ENCODE results near the gene KIF6.

KIF6 gene

GRCh38 chr6:39416728-39417127 lies 308.5 kb downstream of the KIF6 start:
- no peak for DNase-seq (ENCODE audit: low spot score)

DNA sequence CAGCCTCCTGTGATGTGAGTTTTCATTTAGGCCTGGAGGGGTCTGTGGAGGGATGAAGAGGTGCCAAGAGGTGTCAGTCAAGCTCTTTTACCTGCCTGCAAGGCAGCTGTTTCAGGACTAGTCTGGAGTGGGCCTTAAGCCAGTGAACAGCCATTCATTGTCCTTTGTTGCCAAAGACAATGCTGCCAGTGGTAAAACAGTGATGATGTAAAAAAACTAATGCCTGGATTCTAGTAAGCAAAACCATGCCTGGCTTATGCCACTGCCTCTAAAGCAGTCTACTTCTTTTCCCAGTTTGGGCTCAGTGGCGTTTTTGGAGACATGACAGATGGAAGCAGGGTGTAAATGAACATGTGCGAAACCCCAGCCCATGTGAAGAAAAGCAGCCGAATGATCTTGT lies 309.2 kb downstream of the KIF6 start:
- DNase-seq (ENCODE audit: low spot score), result no peak

GRCh38 chr6:39415482-39415881 lies 309.7 kb downstream of the KIF6 start:
- no peak for DNase-seq (ENCODE audit: low spot score)

GRCh38 chr6:39411465-39411864 lies 313.7 kb downstream of the KIF6 start:
- no peak for DNase-seq (ENCODE audit: low spot score)

GRCh38 chr6:39411001-39411400 lies 314.2 kb downstream of the KIF6 start:
- DNase-seq (ENCODE audit: low spot score), result no peak

DNA sequence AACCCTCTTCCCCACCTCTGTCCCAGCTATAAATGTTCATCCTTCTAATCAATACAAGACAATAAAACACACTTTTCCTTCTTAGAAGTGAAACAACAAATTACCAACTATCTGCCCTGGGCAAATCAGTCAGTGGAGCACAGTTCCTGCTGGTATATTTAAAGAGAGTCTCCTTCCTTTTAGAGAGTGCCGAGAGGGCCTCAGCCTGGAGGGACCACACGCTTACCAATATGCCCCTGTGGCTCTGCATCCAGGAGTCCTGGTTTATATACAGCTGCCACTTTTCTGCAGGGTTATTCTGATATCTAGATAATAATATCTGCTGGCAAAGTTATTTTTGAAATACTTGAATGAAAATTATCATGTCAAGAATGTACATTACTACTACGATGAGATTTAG lies 315.3 kb downstream of the KIF6 start:
- DNase-seq (ENCODE audit: low spot score), result no peak

GRCh38 chr6:39407446-39407993 lies 317.7 kb downstream of the KIF6 start:
- DNase-seq (ENCODE audit: low spot score), result no peak

GRCh38 chr6:39404312-39404711 lies 320.9 kb downstream of the KIF6 start:
- DNase-seq (ENCODE audit: low spot score), result no peak

DNA sequence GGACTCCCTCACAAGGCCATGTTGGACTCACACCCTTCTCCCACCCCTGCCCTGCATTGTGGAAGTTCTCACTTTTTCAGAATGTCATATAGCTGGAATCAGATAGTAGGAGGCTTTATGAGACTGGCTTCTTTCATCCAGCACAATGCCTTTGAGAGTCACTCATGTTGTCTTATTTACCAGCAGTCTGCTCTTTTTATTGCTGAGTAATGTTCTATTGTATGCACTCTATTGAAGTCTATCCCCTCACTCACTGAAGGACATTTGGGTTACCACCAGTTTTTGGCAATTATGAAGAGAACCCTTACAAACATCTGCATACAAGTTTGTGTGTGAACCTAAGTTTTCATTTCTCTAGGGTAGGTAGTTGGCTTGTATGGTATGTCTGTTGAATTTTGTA lies 321.9 kb downstream of the KIF6 start:
- no peak for DNase-seq (ENCODE audit: low spot score)

DNA sequence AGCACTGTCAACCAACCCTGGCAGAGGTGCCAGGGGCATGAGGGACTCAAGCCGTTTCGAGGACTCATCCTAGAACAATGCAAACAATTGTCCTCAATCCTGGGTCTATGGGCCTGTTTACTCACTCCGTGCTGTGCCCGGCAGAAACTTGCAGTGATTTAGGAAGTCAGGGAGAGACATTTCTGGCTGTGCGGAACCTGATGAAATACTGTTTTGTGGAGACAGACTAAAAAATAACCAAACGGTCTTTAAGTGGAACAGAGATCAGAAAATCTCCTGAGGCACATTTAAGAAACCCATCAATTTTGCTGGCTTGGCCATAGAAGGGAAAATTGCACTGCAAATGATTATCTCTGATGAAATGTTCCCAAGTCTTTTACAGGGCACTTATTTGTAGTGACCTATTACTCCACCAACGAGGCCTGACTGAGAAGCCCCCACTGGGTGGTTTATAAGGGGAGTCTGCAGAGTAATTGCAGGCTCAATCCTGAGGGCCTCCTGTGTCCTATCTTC lies 322.9 kb downstream of the KIF6 start:
- no peak for DNase-seq (ENCODE audit: low spot score)

DNA sequence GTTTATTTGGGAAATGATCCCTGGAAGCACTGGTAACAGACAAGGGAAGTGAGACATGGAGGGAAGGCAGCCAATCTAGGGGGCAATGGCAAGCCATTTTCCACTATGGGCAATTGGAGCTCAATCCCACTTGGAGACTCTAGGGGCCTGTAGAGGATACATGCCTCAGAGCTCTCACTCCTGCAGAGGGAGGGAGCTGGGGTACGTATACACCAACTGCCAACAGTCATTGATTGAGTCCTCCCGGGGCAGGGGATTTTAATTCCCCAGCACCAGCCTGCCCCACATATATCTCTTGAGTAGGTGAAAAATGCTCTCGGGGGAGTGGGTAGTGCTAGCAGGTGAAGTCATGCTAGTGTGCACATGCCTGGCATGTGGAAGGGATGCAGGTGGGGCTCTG lies 323.8 kb downstream of the KIF6 start:
- no peak for DNase-seq (ENCODE audit: low spot score)

- no peak for DNase-seq (ENCODE audit: low spot score)
These were observed 325.2 kb downstream of the KIF6 start for GRCh38 chr6:39400026-39400425.

GRCh38 chr6:39396854-39397253 lies 328.4 kb downstream of the KIF6 start:
- DNase-seq (ENCODE audit: low spot score), result no peak

DNA sequence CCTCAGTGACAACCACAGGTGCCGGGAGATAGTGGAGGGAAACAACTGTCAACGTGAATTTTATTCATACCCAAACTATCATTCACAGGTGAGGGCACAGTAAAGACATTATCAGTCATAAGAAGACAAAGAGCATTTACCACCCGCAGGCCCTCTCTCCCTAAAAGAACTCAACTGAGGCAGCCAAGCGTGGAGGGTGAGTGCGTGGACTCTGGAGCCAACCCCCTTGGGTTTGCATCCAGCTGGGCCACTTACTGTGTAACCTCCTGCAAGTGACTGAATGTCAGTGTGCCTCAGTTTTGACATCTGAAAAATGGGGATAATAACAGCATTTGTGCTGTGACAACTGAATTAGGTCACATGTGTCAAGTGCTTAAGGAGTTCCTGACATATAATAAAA lies 332.1 kb downstream of the KIF6 start:
- DNase-seq (ENCODE audit: low spot score), result no peak

GRCh38 chr6:39391182-39391581 lies 334.0 kb downstream of the KIF6 start:
- no peak for DNase-seq (ENCODE audit: low spot score)

- DNase-seq (ENCODE audit: low spot score), result no peak
These were observed 335.8 kb downstream of the KIF6 start for GRCh38 chr6:39389484-39389767.

GRCh38 chr6:39388606-39389483 lies 336.4 kb downstream of the KIF6 start:
- no peak for DNase-seq (ENCODE audit: low spot score)

GRCh38 chr6:39387785-39388184 lies 337.4 kb downstream of the KIF6 start:
- no peak for DNase-seq (ENCODE audit: low spot score)

DNA sequence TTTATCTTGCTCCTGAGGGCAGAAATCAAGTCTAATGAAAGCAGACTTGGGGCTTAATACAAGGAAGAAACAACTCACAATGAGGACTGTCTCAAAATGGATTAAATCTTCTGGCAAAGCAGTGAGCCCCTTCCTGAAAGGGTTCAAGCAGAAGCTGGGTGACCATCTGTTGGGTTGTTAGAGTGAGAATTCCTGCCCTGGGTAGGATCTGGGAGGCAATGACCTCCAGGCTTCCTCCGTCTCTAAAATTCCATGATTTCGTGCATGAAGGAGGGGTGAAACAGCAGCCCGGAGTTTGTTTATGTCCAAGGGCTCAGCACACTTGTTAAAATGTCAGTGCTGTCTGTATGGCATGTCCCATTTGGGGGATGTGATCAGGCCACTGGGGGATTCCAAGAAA lies 338.7 kb downstream of the KIF6 start:
- no peak for DNase-seq (ENCODE audit: low spot score)

- DNase-seq (ENCODE audit: low spot score), result no peak
These were observed 343.6 kb downstream of the KIF6 start for GRCh38 chr6:39381550-39382140.

- DNase-seq (ENCODE audit: low spot score), result no peak
These were observed 344.2 kb downstream of the KIF6 start for GRCh38 chr6:39380837-39381549.

DNA sequence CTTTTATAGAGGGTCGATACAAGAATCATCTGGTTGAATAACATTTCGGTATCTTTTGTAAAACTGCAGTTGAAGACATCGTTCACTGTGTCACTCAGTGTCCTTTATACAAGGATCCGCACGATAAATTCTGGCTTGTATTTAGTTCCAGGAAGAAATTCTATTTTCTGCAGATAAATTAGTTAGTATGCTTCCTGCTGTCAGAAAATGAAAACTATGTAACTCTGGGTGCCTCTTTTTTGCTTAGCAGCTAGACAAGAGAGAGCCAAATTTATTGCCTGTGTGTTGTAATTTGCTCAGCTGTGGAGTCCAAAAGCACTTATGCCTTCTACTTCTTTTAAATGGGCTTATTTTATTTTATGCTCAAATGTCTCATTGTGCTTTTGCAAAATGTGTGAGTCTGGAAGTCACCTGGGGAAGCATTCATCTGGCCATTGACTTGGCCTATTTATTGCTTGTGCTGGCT lies 346.2 kb downstream of the KIF6 start:
- no peak for DNase-seq (ENCODE audit: low spot score)

Measured in CD4-positive, alpha-beta T cell treated with Interleukin-6 at 100 ng/mL for 8 hours (primary cell).